Measurements from ENCODE around the gene MCRIP2.
"Not testable (repeated sequence)": the region's sequence is repeated elsewhere in the genome, so short reads cannot be mapped to it uniquely, and the experiment has no call there.

Gene MCRIP2

GRCh38 chr16:595094-595528 lies 46.5 kb upstream of the MCRIP2 start:
- Mint-ChIP-seq H3K4me3 (no peak overlapping the region), H3K4me1 (peaks cover 29% of the 10 kb centered on the region), H3K27me3 (ENCODE audit: low read depth) (peaks cover 4% of the 10 kb centered on the region), H3K36me3 (ENCODE audit: low read depth) (peaks cover 28% of the 10 kb centered on the region), H3K27ac (no peak overlapping the region), H3K9me3 (no peaks in the 10 kb centered on the region)
- TF ChIP-seq CTCF (IDR thresholded peaks at IDR 0.05; ENCODE audit: unreplicated experiment in 3 of 3), result no peak

- H3K4me1 Mint-ChIP-seq, result peaks cover 22% of the 10 kb centered on the region
- H3K36me3 Mint-ChIP-seq (ENCODE audit: low read depth), result peaks cover 31% of the 10 kb centered on the region
- H3K27me3 Mint-ChIP-seq (ENCODE audit: low read depth), result peaks cover 1% of the 10 kb centered on the region
Observed at GRCh38 chr16:595942-596735, 45.5 kb upstream of the MCRIP2 start.

GRCh38 chr16:596736-597060 lies 44.9 kb upstream of the MCRIP2 start:
- H3K36me3 Mint-ChIP-seq (ENCODE audit: low read depth), result peaks cover 34% of the 10 kb centered on the region

More at GRCh38 chr16:595942-596735, 45.5 kb upstream of the MCRIP2 start:
- no peak overlapping the region for H3K4me3 Mint-ChIP-seq
- no peak for TF ChIP-seq CTCF (IDR thresholded peaks at IDR 0.05; ENCODE audit: unreplicated experiment in 3 of 3)
- H3K9me3 Mint-ChIP-seq, result no peaks in the 10 kb centered on the region
- H3K27ac Mint-ChIP-seq, result no peak overlapping the region

GRCh38 chr16:597655-598054 lies 44.0 kb upstream of the MCRIP2 start:
- H3K27ac Mint-ChIP-seq; H3K4me3 Mint-ChIP-seq; H3K27me3 Mint-ChIP-seq (ENCODE audit: low read depth); H3K9me3 Mint-ChIP-seq: not testable (repeated sequence)
- peaks cover 35% of the 10 kb centered on the region for H3K36me3 Mint-ChIP-seq (ENCODE audit: low read depth)
- H3K4me1 Mint-ChIP-seq, result peaks cover 18% of the 10 kb centered on the region

More at GRCh38 chr16:596736-597060, 44.9 kb upstream of the MCRIP2 start:
- Mint-ChIP-seq H3K9me3 (no peaks in the 10 kb centered on the region), H3K27me3 (ENCODE audit: low read depth) (peaks cover 3% of the 10 kb centered on the region), H3K4me3 (no peak overlapping the region), H3K4me1 (peaks cover 19% of the 10 kb centered on the region), H3K27ac (no peak overlapping the region)
- TF ChIP-seq CTCF (IDR thresholded peaks at IDR 0.05; ENCODE audit: unreplicated experiment in 3 of 3), result no peak

- H3K36me3 Mint-ChIP-seq (ENCODE audit: low read depth), result peaks cover 49% of the 10 kb centered on the region
- no peak for TF ChIP-seq CTCF (IDR thresholded peaks at IDR 0.05; ENCODE audit: unreplicated experiment in 3 of 3)
- H3K27me3 Mint-ChIP-seq (ENCODE audit: low read depth), result peaks cover 3% of the 10 kb centered on the region
- H3K27ac Mint-ChIP-seq, result no peak overlapping the region
- no peak overlapping the region for H3K4me3 Mint-ChIP-seq
- H3K4me1 Mint-ChIP-seq, result peaks cover 6% of the 10 kb centered on the region
- peaks cover 2% of the 10 kb centered on the region for H3K9me3 Mint-ChIP-seq
Observed at GRCh38 chr16:598823-599739, 42.5 kb upstream of the MCRIP2 start.

GRCh38 chr16:600781-601180 lies 40.8 kb upstream of the MCRIP2 start:
- H3K9me3 Mint-ChIP-seq, result peaks cover 11% of the 10 kb centered on the region
- peak in 2 of 3 experiments; percentile 20 to 25 for TF ChIP-seq CTCF (IDR thresholded peaks at IDR 0.05; ENCODE audit: unreplicated experiment in 3 of 3)
- peaks cover 3% of the 10 kb centered on the region for H3K27me3 Mint-ChIP-seq (ENCODE audit: low read depth)
- H3K27ac Mint-ChIP-seq, result no peak overlapping the region
- H3K36me3 Mint-ChIP-seq (ENCODE audit: low read depth), result peaks cover 55% of the 10 kb centered on the region
- no peaks in the 10 kb centered on the region for H3K4me1 Mint-ChIP-seq
- no peak overlapping the region for H3K4me3 Mint-ChIP-seq

Data from nephron (organoid).